AG04449 (cell line): Measurements from ENCODE around the gene PVALEF.

Experiments
- CTCF ChIA-PET: fragments of 350-600 bp; formaldehyde crosslinking; extraction: SDS; loops from one replicate; lab custom pipeline; 2021; ENCODE audit warnings: antibody characterized with exemption; lab: Yijun Ruan, JAX
- POLR2A ChIA-PET: fragments of 400-600, 350-600 bp; formaldehyde crosslinking; extraction: SDS; loops from one replicate; lab custom pipeline; 2020; ENCODE audit warnings: antibody characterized with exemption, inconsistent platforms; lab: Yijun Ruan, JAX
- DNase-seq: peaks from one replicate; pipeline ENCODE4 v3.0.0-alpha.2; 2010; ENCODE audit warnings: low read depth, low spot score
- H3K4me3 ChIP-seq: 2 replicates; pipeline ENCODE4 v1.5.1; 2011; ENCODE audit warnings: low read depth, mild to moderate bottlenecking, control low read depth, low read length
- TF ChIP-seq, protein P1 (sequence below): IDR thresholded peaks from one replicate; pipeline ENCODE4 v1.5.1; 2011; ENCODE audit warnings: mild to moderate bottlenecking, moderate library complexity, low read length, control low read depth, inconsistent platforms; ENCODE audit not compliant: insufficient read depth; ENCODE audit errors: missing control alignments

Gene PVALEF

DNA sequence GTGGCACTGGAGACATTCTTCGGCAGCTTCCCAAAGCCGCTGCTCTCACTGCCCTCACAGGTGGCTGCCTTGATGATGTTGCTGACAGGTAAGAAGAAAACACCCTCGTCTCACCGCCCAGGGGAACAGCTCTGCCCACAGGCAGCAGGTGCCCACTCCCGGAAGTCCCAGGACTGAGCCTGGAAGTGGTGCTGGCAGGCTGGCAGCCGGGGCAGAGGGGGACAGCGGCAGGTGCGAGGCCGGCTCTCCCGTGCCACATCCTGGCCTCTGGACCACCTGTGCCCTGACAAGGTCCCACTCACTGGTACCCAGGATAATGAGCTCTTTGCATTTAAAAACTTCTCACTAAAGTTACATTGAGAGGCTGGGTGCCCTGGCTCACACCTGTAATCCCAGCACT lies 37.0 kb downstream of the PVALEF start:
- ChIA-PET POLR2A (no interaction called here), CTCF (interaction anchor here (2.5 to 5.5 kb wide), 3 partner anchors 14 to 100 kb away, joined by 10 to 36 read pairs (median 28); no protein-coding TSS in a partner anchor)
- no peak overlapping the region for H3K4me3 ChIP-seq
- TF ChIP-seq, protein P1, sequence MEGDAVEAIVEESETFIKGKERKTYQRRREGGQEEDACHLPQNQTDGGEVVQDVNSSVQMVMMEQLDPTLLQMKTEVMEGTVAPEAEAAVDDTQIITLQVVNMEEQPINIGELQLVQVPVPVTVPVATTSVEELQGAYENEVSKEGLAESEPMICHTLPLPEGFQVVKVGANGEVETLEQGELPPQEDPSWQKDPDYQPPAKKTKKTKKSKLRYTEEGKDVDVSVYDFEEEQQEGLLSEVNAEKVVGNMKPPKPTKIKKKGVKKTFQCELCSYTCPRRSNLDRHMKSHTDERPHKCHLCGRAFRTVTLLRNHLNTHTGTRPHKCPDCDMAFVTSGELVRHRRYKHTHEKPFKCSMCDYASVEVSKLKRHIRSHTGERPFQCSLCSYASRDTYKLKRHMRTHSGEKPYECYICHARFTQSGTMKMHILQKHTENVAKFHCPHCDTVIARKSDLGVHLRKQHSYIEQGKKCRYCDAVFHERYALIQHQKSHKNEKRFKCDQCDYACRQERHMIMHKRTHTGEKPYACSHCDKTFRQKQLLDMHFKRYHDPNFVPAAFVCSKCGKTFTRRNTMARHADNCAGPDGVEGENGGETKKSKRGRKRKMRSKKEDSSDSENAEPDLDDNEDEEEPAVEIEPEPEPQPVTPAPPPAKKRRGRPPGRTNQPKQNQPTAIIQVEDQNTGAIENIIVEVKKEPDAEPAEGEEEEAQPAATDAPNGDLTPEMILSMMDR, result no peak
- DNase-seq, result no peak

DNA sequence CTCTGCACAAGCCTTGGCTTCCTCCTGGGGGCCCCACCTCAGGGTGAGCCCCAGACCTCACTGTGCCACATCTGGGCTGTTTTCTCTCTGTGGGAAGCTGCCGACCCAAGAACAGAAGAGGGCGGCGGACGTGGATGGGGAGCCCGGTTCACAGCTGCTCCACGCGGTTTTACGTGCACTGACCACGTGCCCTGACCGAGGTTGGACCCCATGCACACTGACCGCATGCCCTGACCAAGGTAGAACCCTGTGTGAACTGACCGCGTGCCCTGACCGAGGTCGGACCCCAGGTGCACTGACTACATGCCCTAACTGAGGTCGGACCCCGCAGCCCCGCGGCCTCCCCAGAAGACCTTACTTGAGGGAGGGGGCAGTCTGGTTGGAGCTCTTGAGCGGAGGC lies 37.8 kb downstream of the PVALEF start:
- H3K4me3 ChIP-seq, result no peak overlapping the region
- CTCF ChIA-PET, result interaction anchor here (0.8 to 5.5 kb wide), 2 partner anchors 15 to 59 kb away, joined by 3 to 36 read pairs; no protein-coding TSS in a partner anchor
- POLR2A ChIA-PET, result no interaction called here
- TF ChIP-seq, protein P1, result no peak
- no peak for DNase-seq

DNA sequence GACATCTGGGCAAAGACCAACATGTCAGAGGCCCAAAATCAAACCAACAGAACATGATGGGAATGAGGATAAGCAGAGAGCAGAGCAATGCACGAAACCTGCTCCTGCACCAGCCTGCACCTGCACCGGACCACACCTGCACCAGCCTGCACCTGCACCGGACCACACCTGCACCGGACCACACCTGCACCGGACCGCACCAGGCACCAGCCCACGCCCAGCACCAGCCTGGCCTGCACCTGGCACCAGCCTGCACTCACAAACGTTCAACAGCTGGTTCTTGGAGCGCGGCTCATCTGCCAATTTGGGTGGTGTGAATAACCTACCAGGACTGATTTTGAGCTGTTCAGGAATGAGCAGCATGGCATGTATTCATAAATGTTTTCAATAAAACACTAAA lies 39.3 kb downstream of the PVALEF start:
- H3K4me3 ChIP-seq, result no peak overlapping the region
- no peak for DNase-seq
- POLR2A ChIA-PET, result no interaction called here
- CTCF ChIA-PET, result interaction anchor here (0.9 to 1.0 kb wide), 2 partner anchors 12 to 15 kb away, joined by 3 read pairs; no protein-coding TSS in a partner anchor
- TF ChIP-seq, protein P1, result no peak

DNA sequence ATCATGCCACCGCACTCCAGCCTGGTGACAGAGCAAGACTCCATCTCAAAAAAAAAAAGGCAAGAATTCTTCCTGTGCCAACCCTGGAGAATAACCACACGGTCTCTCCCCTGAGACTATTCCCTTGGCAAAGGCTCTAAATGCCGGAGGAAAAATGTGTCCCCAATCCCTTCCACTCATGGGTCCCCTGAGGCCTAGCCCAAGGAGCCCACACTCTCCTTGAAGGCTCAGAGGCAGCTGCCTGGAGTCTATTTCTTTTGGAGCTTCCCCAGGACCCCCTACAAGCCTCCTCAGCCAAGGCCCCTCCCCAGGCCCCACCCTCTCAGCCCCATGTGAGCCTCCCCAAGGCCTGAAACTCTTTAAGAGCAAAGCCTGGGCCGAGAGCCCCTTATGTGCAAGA lies 40.9 kb downstream of the PVALEF start:
- ChIA-PET CTCF (interaction anchor here (0.5 to 1.8 kb wide), 3 partner anchors 16 to 84 kb away, joined by 3 to 5 read pairs (median 3); no protein-coding TSS in a partner anchor), POLR2A (no interaction called here)
- no peak overlapping the region for H3K4me3 ChIP-seq
- no peak for DNase-seq
- TF ChIP-seq, protein P1, result no peak

DNA sequence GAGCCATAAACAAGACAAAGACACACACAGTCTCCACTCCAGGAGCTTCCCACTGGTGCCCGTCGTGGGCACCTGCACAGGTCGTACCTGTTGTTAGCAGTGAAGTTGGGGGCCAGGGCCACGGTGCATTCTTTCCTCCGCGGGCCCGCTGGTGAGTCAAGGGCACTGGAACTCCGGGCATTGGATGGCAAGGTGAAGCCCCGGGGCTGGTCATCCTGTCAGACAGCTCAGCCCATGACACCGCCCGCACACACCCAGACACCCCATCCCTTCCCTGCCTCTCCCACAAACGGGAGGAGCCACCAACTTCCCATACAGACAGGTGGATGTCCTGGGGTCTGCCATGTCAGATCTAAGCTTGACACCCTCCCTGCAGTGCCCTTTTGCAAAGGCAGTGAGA lies 41.4 kb downstream of the PVALEF start:
- DNase-seq, result no peak
- H3K4me3 ChIP-seq, result no peak overlapping the region
- CTCF ChIA-PET, result interaction anchor here (0.5 to 1.8 kb wide), 2 partner anchors 16 to 18 kb away, joined by 3 to 5 read pairs; no protein-coding TSS in a partner anchor
- POLR2A ChIA-PET, result no interaction called here
- TF ChIP-seq, protein P1, result no peak

DNA sequence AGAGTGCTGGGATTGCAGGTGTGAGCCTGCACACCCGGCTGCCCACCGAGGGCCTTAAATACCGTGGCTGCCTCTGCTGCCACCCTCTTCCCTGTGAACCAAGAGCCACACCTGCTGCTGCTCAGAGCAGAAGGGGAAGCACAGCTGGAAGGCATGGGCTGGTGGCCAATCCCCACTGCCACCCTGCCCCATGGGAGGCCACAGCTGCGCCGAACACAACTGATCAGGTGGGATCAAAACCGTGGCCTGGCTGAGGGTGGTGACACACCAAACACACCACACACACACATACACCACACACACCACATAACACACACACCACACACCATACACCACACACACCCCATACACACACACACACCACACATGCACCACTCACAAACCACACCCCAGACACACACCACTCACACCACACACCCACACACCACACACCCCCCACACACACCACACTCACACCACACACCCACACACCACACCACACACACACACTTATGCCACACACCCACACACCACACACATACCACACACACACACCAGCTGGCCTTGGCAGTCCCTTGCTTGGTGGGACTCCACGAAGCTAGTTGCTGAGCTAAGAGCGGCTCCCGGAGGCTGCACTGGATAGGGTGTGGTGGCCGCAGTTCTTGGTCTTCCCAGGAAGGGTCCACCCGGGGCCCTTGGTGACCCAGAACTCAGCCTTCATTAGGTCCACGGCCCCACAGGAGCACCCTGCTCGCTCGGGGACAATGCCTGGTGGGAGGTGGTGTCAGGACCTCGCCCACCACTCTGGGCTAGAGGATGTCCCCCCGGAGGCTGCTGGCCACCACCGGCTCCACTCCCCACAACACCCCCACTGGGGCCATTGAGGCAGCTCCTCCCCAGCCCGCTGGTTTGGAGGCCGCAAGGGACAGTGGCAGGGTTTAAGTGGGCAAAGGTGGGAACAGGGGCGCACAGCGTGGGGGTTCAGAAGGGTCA lies 42.6 kb downstream of the PVALEF start:
- DNase-seq, result no peak
- CTCF ChIA-PET, result interaction anchor here (1.8 kb wide), 1 partner anchor 17 kb away, joined by 5 read pairs; no protein-coding TSS in a partner anchor
- POLR2A ChIA-PET, result no interaction called here
- no peak overlapping the region for H3K4me3 ChIP-seq
- TF ChIP-seq, protein P1, result no peak
